HL-60/S4 (cell line): Measurements from ENCODE around the gene RAD51B.

Experiments
- in situ Hi-C: fragments of 300-500 bp; cut with MboI; formaldehyde crosslinking; loops from 2 replicates; pipeline ENCODE4 v1.14.3; 2022; ENCODE audit warnings: low sequenced_read_pairs

RAD51B gene

DNA sequence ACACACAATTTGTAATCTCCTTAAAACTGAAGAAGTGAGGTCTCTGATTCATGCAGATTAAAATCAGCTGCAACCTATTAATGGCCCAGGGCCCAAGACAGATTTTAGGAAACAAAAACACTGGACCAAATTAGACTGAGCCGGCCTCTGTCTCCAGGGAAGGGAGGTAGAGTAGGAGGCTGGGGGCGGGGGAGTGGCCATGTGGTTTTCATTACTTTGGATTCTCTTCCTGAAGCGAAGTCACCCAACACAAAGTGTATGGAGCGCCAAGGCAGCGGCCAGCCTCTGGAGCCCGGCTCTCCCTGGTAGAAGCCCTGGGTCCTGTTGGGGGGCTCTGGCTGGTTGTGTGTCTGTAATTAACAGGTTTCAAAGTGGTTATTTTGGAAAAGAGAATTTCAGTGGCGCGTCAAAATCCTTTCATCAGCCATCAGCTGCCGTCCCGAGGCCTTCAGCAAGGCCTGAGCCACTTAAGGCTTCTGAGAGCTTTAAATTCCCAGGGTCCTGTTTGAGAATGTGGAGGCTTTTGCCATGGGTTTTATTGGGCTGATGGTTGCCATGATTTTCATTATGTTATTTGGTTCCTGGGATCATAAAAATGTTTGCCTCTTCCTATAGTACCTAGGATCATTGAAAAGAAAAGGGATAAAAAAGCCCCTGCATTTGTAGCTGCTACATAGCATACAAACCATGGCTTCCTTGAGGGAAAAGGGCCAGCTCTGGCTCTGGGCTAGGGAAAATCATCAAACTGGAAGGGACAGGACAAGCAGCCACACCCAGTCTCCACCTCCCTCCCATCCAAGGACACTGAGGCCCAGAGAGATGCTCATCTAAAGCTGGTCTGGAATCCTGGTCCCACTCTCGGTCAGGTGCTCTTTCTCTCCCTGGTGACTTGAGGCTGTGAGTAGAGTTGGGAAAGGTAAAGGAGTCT, 690.9 kb downstream of the RAD51B start:
- in situ Hi-C loops, result no loop called here

DNA sequence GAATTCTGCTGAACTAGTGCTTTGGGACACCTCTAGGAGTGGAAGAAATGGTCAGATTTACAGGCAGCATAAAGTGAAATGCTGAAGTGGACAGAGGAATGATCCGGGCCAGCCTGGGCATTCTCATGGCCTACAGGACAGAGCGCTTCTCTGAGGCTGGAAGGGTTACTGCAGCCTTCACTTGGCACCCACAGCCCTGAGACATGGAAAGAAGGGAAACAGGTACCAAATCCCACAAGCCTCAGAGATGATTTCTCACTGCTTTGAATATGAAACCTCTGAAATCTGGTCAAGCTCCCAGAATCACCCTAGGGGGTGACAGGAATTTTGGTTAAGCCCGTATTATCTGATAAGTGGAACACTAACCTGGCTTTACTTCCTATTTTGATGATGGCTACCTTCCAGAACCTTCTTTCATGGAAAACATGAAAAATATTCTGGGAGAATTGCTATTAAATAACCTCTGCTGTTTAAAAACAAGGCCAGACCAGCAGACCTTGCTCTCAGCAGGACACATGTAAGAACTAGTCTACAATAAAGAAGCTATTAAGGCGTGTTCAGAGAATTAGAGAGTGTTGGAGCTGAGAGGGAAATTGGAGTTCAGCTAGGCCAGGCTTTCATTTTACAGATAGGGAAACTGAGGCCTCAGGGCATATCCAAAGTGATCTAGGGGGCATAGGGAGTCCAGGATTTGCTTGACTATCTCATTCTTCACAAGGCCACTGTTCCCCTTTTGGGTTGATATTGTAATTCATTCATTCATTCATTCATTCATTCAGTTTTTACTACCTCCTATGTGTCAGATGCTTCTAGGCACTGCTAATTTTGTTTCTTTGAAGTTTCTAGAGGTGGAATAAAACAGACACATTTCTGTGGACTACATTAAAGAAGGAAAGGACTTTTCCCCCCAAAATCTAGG, 691.8 kb downstream of the RAD51B start:
- in situ Hi-C loops, result no loop called here

DNA sequence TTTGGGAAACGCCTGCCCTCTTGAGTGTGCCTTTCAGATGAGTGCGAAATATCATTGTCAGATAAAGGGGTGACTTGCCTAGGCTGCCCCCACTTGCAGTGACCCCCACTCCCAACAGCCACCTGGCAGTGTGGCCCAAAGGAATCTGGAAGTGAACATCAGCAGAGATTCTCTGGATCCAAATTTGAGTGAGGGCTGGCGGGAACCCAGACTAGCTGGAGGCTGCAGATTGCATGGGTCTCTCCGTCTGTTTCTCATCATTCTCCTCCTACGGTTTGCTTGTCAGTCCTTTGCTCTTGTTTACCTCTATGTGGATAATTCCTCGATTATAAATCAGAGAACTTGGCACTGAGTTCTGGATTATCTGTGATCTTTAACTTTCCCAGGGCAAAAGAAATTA, 692.5 kb downstream of the RAD51B start:
- in situ Hi-C loops, result no loop called here

DNA sequence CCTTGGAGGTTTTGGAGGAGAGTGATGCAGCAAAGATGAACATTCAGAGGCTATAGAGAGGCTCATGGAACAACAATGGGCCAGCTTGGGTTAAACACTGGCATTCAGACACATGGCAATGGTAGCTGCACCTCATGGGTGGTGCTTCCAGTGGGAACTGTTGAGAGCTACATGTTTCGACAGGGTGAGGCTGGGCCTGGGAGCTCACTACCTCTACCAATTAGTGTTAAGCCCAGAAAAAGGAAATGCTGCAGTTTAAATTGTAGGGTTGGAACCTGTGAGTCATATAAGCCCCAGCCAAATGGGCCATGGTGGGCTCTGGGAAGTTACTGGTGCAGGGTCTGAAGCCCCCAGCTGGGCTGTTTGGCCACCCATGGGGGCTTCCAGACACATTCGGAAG, 693.6 kb downstream of the RAD51B start:
- in situ Hi-C loops, result no loop called here

DNA sequence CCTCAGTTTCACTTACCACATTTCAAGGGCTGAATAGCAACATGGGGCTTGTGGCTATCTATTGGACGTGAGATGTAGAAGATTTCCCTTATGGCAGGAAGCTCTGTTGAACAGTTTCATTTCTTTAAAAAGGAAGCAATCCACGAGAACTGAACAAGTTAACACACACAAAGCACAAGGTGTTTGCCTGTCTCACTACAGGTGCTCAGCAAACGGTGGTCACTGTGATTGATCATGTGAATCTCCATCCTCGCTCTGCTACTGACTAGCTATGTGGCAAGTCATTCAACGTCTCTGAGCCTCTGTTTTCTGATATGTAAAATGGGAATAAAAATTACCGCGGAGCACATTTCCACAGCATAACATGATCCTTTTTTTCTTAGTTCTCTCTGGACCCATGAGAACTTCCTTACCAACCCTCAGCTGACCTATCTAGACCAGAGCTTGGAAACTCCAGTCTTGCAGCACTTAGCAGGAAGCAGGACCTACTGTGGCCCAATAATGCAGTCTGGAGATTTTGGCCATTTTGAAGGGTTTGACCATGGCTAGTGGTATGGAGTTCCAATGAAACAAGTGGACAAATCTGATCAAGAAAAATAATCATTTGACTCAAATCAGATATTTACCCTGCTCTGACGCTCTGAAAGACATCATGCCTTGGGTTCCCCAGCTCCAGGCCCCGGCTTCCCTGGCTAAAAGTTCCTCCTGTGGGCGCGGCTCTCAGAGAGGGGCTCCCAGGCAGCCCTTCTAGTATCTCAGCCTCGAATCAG, 694.4 kb downstream of the RAD51B start:
- in situ Hi-C loops, result no loop called here

DNA sequence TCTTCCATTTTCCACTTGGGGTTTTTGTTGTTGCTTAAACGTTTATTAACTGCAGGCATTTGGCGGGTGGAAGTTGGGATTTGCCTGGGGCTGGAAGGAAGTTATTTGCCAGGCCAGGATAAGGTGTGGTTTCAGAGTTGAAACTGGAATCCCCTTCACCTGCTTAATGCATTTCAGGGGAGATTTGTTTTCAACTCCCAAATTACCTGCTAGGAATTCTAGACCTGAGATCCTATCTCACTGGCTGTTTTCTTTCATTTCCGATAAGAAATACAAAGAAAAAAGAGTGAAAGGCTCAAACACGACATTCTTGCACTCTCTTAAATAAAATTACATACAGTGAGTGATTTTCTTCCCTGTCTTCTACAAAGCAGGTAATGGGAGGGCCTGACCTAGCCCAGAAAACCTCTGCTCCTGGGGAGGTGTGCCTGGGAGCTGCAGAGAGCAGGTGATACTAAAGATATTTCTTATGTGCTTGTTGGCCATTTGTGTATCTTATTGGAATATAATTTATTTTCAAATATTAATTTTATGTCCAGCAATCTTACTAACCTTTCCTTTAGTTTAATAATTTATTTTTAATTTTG, 695.1 kb downstream of the RAD51B start:
- in situ Hi-C loops, result no loop called here

DNA sequence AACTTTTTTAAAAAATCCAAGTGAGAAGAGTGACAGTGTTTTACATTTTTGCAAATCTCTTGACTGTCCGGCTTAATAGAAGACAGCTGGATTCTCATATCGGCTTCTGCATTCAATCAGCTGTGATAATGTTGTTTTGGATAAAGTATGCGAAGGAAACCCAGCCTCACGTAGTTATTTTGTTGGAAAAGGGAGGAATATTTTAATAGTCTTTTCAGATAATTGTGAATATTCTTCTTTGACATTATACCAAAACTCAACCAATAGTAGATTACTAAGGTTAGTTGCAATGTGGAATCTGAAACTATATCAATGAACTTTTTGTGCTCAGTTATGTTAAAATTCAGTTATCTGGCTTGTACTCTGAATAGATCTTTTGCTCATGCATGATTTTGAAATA, 696.8 kb downstream of the RAD51B start:
- in situ Hi-C loops, result no loop called here

DNA sequence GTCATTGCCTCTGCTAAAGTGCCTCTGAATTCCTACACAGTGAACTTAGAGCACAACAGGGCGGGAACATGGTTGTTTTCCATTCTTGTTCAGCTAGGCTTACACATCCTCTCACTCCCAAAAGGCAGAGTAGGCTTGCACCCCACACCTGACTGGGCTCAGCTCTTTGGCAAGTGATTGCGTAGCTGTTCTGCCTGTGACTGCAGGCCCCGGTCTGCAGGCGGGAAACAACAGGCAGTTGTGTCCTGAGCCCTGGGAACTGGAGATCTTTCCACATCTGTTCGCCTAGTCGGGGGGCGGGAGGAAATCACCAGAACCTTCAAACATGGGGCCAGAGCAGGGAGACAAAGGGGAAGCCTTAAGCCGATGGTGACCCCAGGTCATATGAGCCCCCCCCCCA, 698.6 kb downstream of the RAD51B start:
- in situ Hi-C loops, result no loop called here

DNA sequence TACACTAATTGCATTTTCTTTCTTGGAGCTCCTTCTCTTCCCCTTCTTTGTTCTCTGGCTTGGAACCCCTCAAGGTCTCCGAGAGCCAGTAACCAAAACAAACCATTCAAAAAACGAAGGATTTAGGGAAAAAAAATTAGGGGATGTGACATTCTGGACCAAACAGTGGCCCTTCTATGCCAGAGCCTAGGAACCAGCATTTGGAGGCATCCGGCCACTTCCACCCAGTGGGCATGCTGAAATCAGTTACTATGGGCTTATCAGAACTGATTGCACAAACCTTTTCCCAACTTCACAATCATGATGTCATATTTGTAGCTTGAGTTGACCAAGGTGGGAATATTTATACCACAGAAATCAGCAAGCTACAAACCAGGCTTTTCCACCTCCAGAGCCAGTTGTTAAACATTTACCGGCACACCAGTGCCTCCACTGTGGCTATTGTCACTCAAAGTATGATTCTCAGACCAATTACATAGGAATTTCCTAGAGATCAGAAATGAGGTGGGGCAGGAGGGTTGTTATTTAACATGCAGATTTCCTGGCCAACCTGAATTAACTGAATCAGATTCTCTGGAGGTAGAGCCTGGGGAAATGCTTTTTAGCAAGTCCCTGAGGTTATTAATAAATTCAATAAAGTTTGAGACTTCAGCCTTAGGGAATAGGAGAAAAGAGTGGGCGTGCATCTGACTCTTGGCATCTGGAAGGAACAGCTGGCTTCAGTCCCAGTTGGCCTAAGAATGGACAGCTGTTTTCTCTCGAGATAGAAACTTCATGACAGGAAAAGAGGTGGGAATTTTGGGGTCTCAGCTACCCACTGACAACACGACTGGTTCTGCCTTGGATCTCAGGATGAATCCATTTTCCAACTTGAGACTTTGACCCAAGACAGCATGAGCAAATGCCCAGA, 699.4 kb downstream of the RAD51B start:
- in situ Hi-C loops, result no loop called here

DNA sequence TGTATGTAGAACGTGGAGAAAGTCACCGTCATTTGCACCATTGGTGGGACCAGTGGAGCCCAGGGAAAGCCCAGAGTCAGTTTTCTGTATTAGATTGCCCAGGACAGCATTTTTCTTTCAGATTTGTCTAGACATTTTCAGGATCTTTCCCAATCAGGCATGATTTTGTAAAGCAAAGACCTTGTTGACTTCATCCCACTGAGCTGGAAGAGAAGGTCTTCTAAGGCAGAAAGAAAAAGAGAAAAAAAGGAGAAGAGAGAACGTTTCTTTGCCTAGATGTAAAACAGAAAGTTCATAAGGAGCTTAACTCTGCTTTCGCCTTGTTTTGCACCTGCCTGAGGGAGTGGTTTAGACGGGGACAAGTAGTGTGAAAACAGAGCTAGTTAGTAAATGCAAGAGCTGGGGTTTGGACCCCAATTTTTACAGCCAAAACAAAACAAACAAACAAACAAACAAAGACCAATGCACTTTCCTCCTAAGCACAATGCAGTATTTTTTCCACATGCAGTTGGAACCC, 700.1 kb downstream of the RAD51B start:
- in situ Hi-C loops, result no loop called here

DNA sequence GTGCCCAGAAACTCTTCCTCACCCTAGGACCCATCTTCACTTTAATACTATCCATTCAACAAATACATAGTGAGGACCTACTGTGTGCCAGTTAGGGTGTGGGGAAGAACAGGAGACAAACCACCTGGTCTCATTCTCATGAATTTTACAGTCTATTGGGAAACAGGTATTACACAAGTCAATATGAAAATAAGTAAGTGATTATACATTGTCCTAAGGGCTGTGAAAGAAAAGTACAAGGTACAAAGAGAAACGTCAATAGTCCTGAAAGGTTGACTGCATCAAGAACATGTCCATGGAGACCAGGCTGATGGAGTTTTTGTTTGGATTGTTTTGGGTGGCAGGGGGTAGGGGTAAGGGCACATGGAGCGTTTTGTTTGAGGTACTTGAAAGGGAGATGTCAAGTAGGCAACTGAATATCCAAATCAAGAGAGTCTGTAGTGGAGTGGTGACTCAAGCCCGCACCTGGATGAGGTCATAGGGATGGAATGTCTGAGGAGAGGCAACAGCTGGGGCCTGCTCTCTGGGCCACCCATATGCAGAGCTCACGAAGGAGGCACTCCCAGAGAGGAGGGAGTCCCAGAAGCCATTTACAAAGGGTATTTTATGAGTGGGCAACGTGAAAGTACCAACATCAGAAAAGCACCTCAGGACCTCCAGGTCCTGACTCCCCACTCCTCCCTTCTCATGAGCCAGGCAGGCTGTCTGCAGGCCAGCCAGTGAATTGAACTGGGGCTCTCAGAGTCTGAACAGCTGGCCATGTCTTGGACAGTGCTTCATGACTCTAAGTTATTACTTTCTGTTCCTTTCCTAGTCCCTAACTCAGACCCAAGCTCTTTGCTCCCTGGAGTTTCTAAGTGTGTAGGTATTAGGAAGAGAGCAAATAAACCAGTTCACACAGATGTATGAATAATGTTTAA, 701.3 kb downstream of the RAD51B start:
- in situ Hi-C loops, result no loop called here

DNA sequence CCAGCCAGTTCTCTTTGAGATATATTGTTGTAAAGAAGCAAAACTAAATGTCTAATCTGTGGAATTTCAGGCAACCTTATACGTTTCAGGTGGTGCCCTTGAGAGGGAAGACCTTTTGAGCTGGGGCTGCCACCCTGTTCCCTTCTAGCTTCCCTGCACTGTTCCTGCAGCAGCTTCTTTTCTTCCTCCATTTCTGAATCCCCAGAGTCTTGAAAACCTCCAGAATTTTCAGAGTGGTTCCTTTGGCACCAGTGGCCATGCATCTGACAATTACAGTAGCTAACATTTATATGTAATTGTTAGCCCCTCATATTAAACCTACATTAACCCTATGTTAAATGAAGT, 702.0 kb downstream of the RAD51B start:
- in situ Hi-C loops, result no loop called here

DNA sequence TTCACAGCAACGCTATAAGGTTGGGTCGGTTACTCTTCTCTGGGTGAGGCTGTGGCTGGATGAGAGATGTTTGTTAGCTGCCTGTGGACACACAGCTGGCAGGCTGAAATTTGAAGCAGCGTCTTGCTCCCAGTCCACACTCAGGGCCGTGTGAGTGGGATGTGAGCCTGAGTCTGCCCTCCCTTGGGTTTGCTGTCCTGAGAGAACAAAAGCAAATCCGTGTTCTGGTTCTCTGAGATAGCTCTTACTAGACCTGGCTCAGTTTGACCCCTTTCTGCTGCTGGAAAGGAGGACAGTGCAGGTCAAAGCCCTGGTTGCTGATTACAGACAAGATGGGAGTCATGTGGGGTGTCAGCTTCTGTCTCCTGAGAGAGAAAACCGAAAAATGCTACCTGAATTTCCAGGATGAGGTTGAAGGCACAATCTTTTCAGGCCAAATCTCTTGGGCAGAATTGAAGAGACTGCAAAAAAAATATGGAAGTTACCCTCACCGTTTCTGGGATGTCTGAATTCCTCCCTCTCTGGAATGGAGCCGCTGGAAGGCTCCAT, 702.5 kb downstream of the RAD51B start:
- in situ Hi-C loops, result no loop called here

DNA sequence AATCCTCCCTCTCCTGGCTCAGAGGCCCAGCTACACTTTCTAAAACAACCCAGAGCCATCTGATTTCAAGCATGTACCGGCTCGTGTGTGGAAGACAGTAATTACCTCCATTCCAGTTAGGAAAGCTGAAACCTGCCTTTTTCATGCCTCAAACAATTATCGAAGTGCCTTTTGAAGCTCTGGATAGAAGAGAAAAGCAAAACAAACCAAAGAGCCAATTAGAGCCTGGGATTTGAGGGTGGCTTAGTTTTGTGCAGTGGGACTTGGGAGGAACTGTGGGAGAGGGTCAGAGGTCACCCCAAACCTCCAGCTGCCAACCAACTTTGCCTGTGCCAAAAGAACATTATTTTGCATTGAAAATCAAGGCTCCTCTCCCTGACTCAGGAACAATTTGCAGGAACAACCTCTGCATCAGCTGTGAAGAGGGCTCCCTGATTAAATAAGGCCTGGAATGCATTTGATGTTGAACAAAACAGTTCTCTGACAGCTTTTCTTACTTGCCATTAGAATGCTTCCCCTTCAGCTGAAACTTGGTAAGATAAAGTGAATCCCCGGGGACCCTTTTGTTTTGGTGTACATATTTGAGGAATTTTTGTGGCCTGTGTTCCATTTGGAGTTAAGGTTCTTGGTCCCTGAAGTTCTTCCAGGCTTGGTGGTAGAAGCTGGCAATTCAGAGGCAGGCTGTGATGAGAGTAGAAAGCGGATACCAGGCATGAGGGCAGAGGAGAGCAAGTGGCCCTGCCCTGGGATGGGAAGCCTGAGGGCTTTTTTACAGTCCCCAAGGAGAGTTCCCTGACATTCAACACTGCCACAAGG, 703.1 kb downstream of the RAD51B start:
- in situ Hi-C loops, result no loop called here

DNA sequence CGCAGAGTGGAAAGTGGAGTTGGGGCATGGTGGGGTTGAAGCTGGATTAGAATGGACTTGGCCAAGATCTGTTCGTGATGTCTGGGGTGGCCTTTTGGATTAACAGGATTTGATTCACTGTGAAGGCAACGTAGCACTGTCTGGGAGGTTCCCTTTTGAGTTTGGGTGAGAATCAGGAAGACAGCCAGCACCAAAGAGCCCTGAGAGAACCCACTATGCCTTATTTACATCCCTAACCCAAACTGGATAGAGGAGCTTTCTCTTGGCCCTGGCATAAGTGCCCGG, 703.7 kb downstream of the RAD51B start:
- in situ Hi-C loops, result no loop called here

DNA sequence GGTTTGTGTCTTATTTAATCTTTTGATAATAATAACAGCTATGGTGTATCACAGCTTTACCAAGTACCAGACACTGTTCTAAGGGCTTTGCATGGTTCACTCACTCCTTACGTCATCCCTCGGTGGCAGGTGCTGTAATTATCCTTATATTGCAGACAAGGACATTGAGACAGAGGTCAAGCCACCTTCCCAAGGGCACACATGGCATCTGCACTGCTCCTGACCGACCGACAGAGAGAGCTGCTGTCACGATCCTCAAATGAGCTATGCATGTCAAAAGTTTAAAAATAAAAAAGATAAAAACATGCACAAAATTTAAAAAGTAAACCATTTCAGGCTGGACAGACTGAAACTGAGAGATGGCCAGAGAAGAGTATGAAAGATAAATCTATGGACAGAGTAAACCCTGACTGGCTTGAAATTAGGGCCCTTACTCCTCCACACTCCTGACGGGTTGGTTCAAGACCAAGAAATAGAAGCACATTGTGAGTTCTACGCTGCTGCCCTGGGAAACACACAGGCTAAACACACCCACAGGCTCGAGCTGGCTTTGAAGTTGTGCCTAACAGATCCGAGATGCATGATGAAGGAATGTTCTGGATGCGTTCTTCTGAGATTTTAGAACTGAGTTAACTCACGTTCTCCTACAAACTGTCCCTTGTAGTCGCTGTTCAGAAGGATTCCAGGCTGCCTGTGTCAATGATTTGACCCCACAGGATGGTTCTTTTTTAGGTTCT, 704.6 kb downstream of the RAD51B start:
- in situ Hi-C loops, result no loop called here

DNA sequence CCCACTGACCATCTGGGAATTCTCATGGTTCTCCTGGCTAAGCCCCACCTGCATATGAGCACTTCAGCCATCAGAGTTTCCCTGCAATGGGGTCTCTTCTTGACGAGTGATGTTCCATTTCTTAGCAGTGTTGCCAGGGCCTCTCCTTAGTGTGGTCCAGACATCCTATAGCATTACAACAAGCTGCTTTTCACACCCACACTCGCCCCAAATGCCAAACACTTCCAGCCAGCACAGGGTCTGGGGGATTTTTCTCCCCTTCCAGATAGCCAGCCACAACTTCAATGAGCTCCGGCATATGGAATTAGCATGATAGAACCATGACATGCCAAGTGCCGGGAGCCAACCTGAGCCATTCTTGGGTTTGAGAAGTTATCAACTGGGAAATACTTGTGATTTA, 705.9 kb downstream of the RAD51B start:
- in situ Hi-C loops, result no loop called here
